Measurements from ENCODE around the gene NDUFA11. TPM values are rescaled to one million over a fixed set of nuclear protein-coding genes. Genes with fewer than 3 reads are reported as not detected.

Gene NDUFA11
- total RNA-seq, 1 donor from 2014 or later, result 366 TPM

- no peak for DNase-seq
Observed at GRCh38 chr19:5905114-5905778, 1.7 kb upstream of the NDUFA11 start.

DNA sequence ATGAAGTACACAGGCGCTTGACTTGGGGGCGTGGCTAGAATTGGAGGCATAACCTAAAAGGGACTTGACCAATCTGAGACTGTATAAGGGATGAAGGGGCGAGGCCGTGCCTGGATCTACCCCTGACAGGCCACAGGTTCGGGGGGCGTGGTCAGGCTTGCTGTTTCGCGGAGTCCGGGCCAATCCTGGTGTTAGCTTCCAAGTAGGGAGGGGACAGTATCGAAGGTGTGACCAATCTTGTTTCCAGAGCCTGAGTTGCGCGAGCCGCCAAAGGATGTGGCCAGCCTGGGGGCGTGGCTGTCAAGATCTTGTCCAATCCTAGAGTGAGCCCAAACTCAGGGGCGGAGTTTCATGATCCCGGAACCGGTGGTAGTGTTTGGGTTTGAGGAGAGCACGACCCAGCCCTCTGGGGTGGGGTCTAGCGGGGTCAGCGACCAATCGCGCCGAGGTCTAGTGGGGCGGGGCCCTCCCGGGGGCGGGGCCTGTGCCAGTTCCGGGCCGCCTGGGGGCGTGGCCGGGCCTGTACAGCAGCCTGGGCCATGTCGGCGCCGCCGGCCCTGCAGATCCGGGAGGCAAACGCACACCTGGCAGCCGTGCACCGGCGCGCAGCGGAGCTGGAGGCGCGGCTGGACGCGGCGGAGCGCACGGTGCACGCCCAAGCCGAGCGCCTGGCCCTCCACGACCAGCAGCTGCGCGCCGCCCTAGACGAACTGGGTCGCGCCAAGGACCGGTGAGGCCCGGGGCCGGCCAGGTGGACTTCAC is 943 bp upstream of the NDUFA11 start, which contains the start of gene VMAC:
VMAC (plus strand) TSS at position 521 of the 762 bp plus-strand sequence; CDS start at position 540, 19 bp downstream.
- peak; percentile 100 for DNase-seq

DNA sequence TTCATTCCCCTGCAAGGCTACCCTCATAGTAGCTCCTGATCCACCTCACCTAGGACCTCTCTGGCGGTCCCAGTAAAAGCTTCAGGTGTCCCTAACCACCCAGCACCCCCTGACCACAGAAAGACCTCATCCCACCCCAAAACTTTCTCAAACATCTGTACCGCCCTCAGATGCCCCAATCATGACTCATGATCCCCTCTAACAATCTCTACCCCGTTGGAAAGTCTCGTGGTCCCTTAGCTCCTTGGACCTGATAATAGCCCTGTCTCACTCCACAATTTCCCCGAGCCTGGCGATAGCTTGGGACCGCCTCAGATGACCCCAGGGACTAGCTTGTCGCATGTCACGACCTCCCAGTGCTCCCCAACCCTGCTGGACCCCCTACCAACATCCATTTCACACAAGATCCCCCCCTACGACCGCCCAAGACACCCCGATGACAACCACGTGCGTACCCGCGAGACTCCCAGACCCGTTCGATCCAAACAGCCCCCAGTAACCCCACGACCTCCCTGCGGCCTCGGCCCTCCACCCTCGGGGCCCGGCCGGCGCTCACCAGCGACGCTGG is 450 bp downstream of the NDUFA11 start:
- peak; percentile 38 for DNase-seq

- no peak for DNase-seq
Observed at GRCh38 chr19:5900976-5901375, 2.6 kb downstream of the NDUFA11 start.

GRCh38 chr19:5899728-5900526 is 3.7 kb downstream of the NDUFA11 start:
- no peak for DNase-seq

- no peak for DNase-seq
Observed at GRCh38 chr19:5897189-5897969, 6.2 kb downstream of the NDUFA11 start.

DNA sequence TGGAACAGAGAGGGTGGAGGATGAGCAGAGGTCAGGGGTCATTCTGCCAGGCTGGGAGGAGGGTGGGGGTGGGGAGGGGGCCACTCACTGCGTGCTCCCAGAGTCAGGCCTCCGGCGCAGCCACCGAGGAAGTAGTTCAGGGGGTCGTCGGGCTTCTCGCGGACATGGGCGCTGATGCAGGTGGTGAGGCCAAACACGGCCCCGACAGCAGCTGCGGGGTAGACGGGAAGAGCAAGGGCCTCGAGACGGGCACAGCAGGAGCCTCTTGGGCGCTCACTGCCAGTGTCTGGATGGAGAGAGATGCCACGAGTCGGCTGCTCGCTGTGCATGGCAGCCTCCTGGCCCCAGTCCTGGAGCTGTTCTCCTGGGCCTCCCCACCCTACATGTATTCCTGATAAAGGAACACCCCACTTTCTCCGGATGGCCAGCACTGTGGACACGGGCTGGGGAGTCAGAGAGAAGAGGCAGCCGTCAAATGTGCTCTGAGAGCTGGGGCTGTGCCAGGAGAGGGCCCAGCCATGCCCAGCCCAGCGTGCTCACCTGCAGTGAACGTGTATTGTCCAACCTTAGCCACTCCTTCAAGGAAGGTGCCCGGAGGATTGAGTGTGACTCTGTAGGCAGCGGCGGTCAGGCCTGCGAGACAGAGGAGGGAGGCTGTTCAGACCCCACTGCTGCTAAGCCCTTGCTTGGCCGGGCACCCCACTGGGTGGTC is 7.1 kb downstream of the NDUFA11 start:
- DNase-seq, result no peak

DNA sequence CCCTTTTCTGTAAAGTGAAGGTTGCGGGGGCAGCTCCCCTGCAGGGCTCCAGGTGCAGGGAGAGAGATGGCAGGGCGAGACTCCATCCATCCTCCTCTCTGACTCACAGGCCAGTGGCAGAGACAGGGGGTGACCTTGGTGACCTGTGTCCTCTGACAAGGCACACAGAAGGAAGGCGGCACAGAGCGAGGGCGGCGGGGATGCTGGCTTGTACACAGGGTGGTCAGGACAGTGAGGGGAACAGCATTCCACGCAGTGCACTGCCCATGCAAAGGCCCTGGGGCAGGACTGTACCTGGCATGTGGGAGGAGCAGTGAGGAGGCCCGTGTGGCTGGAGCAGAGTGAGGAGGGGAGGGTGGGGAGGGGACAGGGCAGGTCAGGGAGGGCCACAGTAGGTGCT is 7.7 kb downstream of the NDUFA11 start:
- DNase-seq, result no peak

DNA sequence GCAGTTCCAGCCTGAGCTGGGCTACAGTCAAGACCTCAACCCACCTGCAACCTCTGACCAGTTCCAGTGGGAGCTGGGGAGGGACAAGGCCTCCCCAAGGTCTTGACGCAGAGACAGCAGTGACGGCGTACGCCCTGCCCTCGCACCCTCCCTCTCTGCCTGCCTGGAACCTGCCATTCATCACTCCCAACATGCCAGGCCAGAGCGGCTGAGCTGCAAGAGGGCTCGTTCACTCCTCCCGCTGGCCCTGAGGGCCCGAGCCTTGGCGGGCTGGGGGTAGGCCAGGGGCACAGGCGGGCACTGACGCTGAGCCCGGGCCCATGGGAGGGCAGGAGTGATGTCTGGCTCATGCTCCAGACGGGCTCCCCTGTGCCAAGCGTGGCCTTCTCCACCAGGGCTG is 8.2 kb downstream of the NDUFA11 start:
- no peak for DNase-seq

GRCh38 chr19:5894704-5895349 is 8.8 kb downstream of the NDUFA11 start:
- DNase-seq, result no peak

DNA sequence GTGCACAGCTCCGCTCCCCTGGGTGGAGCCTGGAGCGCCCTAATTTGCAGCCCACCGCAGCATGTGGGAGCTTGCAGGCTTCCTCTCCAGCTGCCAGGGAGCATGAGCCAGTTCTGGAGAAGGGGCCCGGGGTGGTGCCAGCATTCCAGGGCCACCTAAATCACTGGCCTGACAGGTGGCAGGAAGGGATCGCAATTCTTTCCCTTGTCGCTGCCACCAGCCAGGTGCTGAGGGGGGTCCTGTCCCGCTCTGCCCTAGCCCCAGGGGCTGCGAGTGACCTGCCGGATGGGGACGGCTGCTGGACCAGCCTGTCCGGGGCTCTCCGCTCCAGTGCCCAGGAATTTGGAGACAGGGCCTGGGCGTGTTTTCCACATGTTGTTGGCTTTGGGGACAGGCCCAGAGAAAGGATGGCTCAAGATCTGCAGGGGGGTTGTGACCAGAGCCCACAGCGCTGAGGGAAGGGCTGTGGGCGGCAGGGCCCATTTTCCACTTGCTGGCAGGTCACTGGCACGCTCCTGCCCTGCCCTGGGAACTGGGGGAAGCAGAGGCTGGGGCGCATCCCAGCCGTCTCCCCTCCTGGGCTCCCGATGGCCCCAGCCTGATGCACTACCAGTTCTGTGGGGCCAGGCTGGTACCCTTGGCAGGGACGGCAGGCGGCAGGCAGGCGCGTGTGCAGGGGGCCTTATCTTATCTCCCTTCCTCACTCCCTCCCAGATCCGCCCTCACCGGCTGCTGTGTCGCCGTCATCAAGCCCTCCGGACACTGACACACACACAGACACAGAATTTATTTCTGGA is 9.5 kb downstream of the NDUFA11 start:
- DNase-seq, result no peak

DNA sequence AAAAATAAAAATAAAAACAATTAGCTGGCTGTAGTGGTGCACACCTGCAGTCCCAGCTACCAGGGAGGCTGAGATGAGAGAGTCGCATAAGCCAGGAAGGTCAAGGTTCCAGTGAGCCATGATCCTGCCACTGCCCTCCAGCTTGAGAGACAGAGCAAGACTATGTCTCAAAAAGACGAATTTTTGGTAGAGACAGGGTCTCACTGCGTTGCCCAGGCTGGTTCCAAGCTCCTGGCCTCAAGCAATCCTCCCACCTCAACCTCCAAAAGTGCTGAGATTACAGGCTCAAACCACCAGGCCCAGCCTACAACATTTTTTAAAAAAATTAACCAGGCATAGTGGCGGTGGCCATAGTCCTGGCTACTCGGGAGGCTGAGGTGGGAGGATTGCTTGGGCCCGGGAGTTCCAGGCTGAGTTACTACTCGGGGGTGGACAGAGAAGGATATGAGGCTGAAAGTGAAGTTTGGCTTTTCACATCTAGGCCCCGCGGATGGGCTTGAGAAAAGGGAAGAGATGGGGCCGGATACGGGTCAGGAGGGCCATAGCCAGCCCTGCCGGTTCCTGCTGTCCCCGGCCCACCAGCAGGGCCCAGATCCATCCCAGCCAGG is 10.2 kb downstream of the NDUFA11 start:
- DNase-seq, result no peak

DNA sequence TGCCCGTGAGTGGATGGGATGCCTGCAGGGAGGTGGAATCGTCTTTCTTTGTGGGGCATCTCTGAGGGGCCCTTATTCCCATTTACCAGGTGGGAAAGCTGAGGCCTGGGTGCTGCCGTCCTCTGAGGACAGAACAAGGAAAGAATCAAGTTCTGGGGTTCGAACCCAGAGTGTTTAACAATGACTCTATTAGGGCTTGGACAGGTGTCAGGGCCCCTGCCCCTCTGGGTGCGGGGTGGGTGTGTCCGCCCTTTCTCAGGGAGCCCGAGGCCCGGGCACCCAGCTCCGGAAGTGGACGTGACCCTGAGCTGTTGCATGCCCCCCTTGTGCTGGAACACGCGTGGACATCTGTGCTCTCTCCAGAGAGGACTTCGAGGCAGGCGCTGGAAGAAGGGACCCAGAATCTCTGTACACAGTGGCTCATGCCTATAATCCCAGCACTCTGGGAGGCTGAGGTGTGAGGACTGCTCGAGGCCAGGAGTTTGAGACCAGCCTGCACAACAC is 10.8 kb downstream of the NDUFA11 start:
- DNase-seq, result no peak

DNA sequence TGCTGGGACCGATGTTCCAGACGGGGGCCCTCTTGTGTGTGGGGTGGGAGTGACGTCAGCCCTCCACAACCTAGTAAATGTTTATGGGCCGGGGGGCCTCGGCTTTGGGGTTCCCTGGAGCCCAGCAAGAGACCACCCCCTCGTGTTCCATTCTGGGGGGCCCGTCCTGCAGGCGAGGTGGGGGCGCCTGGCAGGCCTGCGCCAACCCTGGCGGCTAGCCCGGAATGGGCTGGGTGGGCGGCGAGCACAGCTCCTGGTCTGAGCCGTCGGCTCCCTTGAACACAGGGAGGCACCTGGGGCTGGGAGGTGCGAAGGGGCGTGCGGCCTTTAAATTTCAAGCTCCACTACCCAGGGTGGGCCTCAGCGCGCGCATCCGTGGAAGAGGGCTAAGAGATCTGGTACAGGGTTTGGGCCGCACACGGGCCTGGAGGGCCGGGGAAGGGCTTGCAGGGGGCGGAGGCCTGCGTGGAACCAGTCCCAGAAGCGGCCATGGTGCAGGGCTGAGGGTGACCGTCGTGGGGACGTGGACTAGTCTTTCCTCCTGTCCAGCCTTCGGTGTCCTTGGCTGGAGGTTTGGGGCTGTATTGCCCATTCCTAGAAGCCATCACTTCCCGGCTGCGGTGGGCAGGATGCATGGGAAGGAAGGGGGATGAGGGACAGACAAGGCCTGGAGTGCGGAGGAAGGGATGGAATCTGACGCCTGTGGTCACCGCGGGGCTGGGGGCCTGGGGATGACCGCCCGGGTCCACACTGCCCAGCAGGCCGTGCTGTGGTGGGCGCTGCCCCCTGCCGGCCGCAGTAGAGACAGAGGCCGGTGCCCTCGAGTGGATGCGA is 11.4 kb downstream of the NDUFA11 start:
- peak; percentile 67 for DNase-seq

DNA sequence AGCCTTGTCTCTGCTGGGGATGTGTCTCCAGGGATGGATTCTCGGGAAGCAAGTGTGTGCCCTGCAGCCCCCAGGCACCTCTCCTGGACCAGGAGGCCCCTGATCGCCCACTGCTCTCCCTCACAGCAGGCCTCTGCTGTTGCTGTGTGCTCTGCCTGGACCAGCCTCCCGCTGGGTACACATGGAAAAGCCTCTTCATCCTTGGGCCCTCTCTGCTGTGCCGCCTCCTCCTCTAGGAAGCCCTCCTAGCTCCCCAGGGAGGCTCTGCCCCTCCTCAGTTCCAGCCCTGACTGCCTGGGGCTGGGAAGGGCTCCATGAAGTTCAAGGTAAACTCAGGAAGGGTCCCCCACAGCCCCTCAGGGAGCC is 12.0 kb downstream of the NDUFA11 start:
- DNase-seq, result no peak

DNA sequence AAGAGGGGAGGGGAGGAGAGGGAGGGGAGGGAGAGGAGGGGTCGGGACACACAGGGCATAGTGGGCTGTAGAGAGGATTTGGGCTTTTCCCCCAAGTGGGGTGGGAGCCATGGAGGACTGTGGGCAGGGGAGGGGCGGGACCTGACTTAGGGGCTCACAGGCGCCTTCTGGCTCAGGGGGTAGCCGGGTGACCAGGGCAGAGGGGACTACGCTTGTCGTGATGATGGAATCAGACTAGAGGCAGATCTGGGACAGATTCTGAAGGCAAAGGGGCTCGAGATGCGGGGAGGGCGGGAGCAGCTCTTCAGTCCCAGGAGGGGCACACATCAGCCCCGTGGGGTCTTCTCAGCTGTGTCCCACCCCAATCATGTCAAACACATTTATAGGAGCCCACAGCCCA is 13.5 kb downstream of the NDUFA11 start:
- no peak for DNase-seq

- no peak for DNase-seq
Observed at GRCh38 chr19:5889288-5889971, 14.2 kb downstream of the NDUFA11 start.
